NCI-H2029 (cell line): Measurements from ENCODE around the gene AKR1C2.
"Not testable (repeated sequence)": the region's sequence is repeated elsewhere in the genome, so short reads cannot be mapped to it uniquely, and the experiment has no call there.

Experiments
- DNase-seq: peaks from one replicate; lab custom pipeline; 2025; lab: John Stamatoyannopoulos, UW

The AKR1C2 gene

GRCh38 chr10:5023177-5023805 is 19.6 kb upstream of the AKR1C2 start:
- no peak for DNase-seq

GRCh38 chr10:5021624-5022290 is 18.1 kb upstream of the AKR1C2 start:
- not testable (repeated sequence) for DNase-seq

GRCh38 chr10:5019770-5020612 is 16.3 kb upstream of the AKR1C2 start:
- DNase-seq, result not testable (repeated sequence)

DNA sequence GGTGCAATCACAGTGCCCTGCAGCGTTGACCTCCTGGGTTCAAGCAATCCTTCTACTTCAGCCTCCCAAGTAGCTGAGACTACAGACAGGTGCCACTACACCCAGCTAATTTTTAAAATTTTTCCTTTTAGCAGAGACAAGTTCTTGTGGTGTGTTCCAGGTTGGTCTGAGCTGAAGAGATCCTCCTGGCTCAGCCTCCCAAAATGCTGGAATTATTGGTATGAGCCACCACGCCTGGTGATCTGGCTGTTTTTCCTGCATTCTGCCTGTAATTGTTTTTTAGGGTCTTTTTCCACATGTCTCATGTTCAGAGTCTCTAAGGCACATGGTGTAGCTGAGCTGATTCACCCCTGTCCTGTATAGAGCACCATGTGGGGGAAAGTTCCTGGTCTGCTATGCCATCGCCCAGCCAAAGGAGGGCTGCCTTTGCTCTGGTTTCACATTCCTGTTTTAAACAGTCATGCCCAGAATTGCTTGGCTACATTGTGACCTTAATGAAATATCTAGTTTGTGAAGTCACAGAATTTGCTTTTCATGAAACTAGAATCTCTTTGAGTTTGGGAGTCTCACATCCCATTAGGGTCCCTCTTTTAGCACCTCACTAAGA is 15.1 kb upstream of the AKR1C2 start:
- not testable (repeated sequence) for DNase-seq

- no peak for DNase-seq
Observed at GRCh38 chr10:5018134-5018533, 14.5 kb upstream of the AKR1C2 start.

DNA sequence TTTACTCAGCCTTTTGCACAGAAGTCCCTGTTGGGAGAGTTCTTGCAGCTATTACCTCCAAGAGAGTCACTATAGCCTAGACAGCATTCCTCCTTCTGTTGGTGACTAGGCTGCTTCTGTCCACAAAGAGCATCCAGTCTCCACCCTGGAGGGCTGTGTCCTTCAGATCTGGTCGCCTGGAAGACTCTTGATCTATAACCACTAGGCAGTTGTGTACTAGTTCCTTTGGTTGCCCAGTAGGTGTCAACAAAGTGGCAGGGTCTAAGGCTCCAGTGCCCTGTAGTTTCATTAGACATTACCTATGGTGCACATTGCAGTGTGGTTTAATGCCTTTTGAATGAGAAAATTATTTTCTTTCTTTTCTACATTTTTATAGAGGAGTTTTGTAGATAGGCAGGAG is 11.3 kb upstream of the AKR1C2 start:
- no peak for DNase-seq

- DNase-seq, result not testable (repeated sequence)
Observed at GRCh38 chr10:5014200-5014910, 10.7 kb upstream of the AKR1C2 start.

DNA sequence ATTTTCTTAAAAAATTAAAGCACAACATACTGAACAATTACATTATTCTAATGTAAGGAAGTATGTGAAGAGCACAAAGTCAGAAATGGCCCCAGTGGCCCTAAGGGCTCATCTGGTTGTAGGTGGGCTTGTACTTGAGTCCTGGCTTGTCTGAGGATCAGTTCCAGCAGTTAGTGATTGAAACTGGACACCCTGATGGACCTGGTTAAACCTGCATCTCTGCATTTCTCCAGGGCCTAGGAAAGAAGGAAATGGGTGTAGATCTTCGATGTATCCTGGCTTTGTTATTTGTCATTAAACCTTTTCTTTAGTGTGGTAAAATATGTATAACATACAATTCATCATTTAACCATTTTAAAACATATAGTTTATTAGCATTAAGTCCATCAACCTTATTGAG is 9.7 kb upstream of the AKR1C2 start:
- no peak for DNase-seq

- DNase-seq, result no peak
Observed at GRCh38 chr10:5012595-5012994, 8.9 kb upstream of the AKR1C2 start.

GRCh38 chr10:5011392-5011791 is 7.7 kb upstream of the AKR1C2 start:
- DNase-seq, result not testable (repeated sequence)

DNA sequence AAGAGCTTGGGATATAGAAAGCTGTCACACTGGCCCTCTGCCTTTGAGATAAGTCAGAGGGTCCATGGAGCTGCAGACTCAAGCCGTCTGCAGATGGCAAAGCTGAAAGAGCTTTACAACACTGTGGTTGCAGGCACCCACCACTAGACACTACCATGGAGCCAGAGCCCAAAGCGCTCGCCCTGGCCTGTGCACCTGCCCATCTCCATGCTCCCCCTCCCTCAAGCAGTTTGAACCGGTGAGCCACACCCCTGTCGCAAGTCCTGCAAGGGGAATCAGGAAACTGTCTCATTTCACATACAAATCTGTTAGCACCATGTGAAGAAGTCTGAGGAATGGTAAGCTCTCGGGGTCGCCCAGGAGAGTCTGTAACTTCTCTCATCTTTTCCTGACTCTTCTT is 6.4 kb upstream of the AKR1C2 start:
- not testable (repeated sequence) for DNase-seq

GRCh38 chr10:5008857-5009548 is 5.3 kb upstream of the AKR1C2 start:
- DNase-seq, result not testable (repeated sequence)

- not testable (repeated sequence) for DNase-seq
Observed at GRCh38 chr10:5004501-5004900, 844 bp upstream of the AKR1C2 start.

DNA sequence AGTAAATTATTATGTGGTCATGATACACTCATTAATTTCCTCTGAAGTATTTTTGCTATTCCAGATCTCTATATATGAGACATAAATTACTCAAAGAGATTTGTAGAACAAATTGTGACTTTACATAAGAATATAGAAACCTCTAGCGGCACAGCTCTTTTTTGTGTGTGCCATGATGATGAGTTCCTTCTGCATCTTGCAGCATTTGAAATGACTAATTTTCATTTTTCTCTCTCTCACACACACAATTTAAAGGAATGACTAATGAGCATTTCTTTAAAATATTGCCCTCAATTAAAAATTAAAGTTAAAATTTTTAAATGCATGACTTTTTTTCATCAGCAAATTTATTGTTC is 351 bp upstream of the AKR1C2 start:
- DNase-seq, result not testable (repeated sequence)

DNA sequence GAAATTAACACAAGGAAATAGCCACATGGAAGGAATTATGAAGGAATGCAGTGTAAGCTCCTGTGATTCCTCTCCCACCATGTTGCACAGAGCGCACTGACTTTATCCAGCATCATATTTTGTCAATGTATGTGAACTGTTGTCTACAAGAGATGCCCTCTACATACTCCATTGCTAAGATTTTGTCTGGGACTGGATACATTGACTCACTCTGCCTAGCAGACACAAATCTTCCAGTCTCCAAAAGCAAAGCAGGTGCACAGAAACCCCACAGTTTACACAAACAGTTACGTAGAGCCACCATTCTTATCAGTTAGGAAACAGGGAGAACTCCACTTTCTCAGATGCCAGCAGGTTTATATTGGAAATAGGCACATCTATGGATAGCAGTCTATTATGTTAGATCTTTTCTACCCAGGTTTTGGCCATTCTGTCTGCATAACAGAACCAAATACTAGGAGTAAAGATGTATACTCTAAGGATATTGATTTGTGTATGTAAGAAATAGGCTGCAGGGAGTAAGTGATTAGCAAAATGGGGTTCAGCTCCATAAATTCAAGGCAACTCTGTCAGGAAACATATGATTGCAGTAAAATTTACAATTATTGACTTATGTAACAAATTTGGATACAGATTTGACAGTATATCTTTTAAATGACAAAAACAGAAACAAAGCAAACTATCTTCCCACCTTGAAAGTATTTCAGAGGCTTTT is 1.5 kb downstream of the AKR1C2 start:
- DNase-seq, result no peak

GRCh38 chr10:4998671-4999070 is 5.0 kb downstream of the AKR1C2 start:
- no peak for DNase-seq

GRCh38 chr10:4994260-4994659 is 9.4 kb downstream of the AKR1C2 start:
- DNase-seq, result not testable (repeated sequence)

DNA sequence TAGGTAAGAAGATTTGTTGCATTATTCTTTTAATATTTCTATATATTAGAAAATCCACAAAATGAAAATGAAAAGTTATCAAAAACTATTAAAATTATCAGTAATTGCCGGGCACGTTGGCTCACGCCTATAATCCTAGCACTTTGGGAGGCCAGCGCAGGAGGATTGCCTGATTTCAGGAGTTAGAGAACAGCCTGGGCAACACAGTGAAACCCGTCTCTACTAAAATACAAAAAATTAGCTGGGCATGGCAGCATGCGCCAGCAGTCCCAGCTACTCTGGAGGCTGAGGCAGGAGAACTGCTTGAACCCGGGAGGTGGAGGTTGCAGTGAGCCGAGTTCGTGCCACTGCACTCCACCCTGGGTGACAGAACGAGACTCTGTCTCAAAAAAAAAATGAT is 11.1 kb downstream of the AKR1C2 start:
- not testable (repeated sequence) for DNase-seq

- DNase-seq, result not testable (repeated sequence)
Observed at GRCh38 chr10:4991463-4991862, 12.2 kb downstream of the AKR1C2 start.

- no peak for DNase-seq
Observed at GRCh38 chr10:4990217-4990616, 13.4 kb downstream of the AKR1C2 start.
